K562 (cell line): ENCODE results near the gene ADGRE3. TPM values are rescaled to one million over a fixed set of nuclear protein-coding genes. Genes with fewer than 3 reads are reported as not detected.

Source experiments
- ATAC-seq: fragments of 200-7000 bp; cut with Tn5 transposase; 3 replicates; pipeline ENCODE4 v1.9.1; 2020; ENCODE audit warnings: moderate library complexity
- BruUV-seq: library from RNA; stranded (reverse); fragments of 400-500 nt; replicated peaks from 2 replicates; lab custom pipeline; 2021; lab: Mats Ljungman, UMichigan
- CTCF ChIA-PET: fragments of 300-600 bp; formaldehyde crosslinking; extraction: SDS; loops from one replicate; lab custom pipeline; 2021; ENCODE audit warnings: low intra/inter-chr PET ratio; lab: Yijun Ruan, JAX
- POLR2A ChIA-PET: fragments of 300-600, 350-650 bp; sonication (Branson Sonifier 250); formaldehyde crosslinking; extraction: SDS; loops from one replicate; lab custom pipeline; 2021; ENCODE audit warnings: antibody characterized with exemption, inconsistent platforms; lab: Yijun Ruan, JAX
- DNase-seq, 4 experiments: peaks; one replicate each; pipeline versions ENCODE4 v3.0.0 to v3.0.0-alpha.2; 2011 to 2018; ENCODE audit warnings: low spot score in 3 of 4, mixed read lengths in 3 of 4; ENCODE audit errors: extremely low read depth in 1 of 4
- FAIRE-seq: peaks from 2 replicates; lab custom pipeline; 2011; peaks lifted over from hg19 to GRCh38; lab: Jason Lieb, UNC
- H2AFZ ChIP-seq: 2 replicates; pipeline ENCODE4 v1.6.0; 2011; ENCODE audit warnings: low read depth, low read length, control low read depth, inconsistent platforms
- H3K27ac ChIP-seq: fragments of 200-600 bp; 3 replicates; pipeline ENCODE4 v1.8.0; 2011; ENCODE audit warnings: low read depth, mild to moderate bottlenecking, control low read depth, inconsistent platforms, low read length, moderate library complexity, mixed read lengths; ENCODE audit errors: extremely low read depth
- H3K27me3 ChIP-seq, 2 experiments: fragments of 300-600 bp in 1 of 2; 2 replicates in 1 of 2; 3 replicates in 1 of 2; pipeline versions ENCODE4 v1.6.0 to v1.8.0; 2011; ENCODE audit warnings: inconsistent platforms in 2 of 2, low read length in 2 of 2, mild to moderate bottlenecking in 1 of 2, mixed read lengths in 1 of 2, moderate library complexity in 1 of 2; ENCODE audit not compliant: control insufficient read depth in 2 of 2, insufficient read depth in 2 of 2
- H3K36me3 ChIP-seq: fragments of 300-600 bp; 3 replicates; pipeline ENCODE4 v1.8.0; 2011; ENCODE audit warnings: mild to moderate bottlenecking, low read length, inconsistent platforms; ENCODE audit not compliant: control insufficient read depth, insufficient read depth
- H3K4me1 ChIP-seq, 2 experiments: fragments of 200-600 bp in 1 of 2; replicated peaks in 1 of 2; 2 replicates in 1 of 2; 3 replicates in 1 of 2; pipeline versions ENCODE4 v1.5.1 to v1.8.0; 2011; ENCODE audit warnings: inconsistent platforms in 2 of 2, low read length in 2 of 2, mild to moderate bottlenecking in 1 of 2, mixed read lengths in 1 of 2, moderate library complexity in 1 of 2; ENCODE audit not compliant: control insufficient read depth in 2 of 2, insufficient read depth in 2 of 2
- H3K4me2 ChIP-seq: 2 replicates; pipeline ENCODE4 v1.6.1; 2011; ENCODE audit warnings: low read length, control low read depth, inconsistent platforms, mixed read lengths; ENCODE audit not compliant: insufficient read depth
- H3K4me3 ChIP-seq: fragments of 200-600 bp; sonication (generic), shearing (Covaris generic); 2 replicates; pipeline ENCODE4 v1.5.1; 2016; ENCODE audit warnings: control low read depth, inconsistent platforms
- H3K79me2 ChIP-seq: fragments of 200-600 bp; 3 replicates; pipeline ENCODE4 v1.8.0; 2011; ENCODE audit warnings: low read length, inconsistent platforms; ENCODE audit not compliant: control insufficient read depth, insufficient read depth
- H3K9ac ChIP-seq, 2 experiments: 2 replicates each; pipeline versions ENCODE4 v1.6.0 to v1.6.1; 2011; ENCODE audit warnings: low read depth in 2 of 2, low read length in 2 of 2, control low read depth in 1 of 2, inconsistent platforms in 1 of 2, mild to moderate bottlenecking in 1 of 2, mixed read lengths in 1 of 2; ENCODE audit not compliant: insufficient read depth in 1 of 2
- H3K9me1 ChIP-seq: one replicate; pipeline ENCODE4 v1.6.0; 2011; ENCODE audit warnings: inconsistent platforms, mild to moderate bottlenecking, low read length, moderate library complexity; ENCODE audit not compliant: control insufficient read depth, insufficient read depth
- H3K9me3 ChIP-seq: replicated peaks from 2 replicates; pipeline ENCODE4 v1.5.1; 2011; ENCODE audit warnings: low read depth, low read length, inconsistent platforms; ENCODE audit not compliant: control insufficient read depth, insufficient read depth
- H4K20me1 ChIP-seq: replicated peaks from 2 replicates; pipeline ENCODE4 v1.6.1; 2011; ENCODE audit warnings: low read length, inconsistent platforms, mixed read lengths; ENCODE audit not compliant: control insufficient read depth, insufficient read depth
- ASH1L ChIP-seq: fragments of 450-650 bp; IDR thresholded peaks from 2 replicates; pipeline ENCODE4 v1.6.1; 2018; ENCODE audit warnings: borderline replicate concordance, mild to moderate bottlenecking, low read depth; ENCODE audit not compliant: partially characterized antibody
- CAMTA2 ChIP-seq: fragments of 250-450 bp; sonication (Bioruptor Pico); conservative IDR thresholded peaks from 2 replicates; pipeline ENCODE4 v1.5.1; 2022
- GTF2F1 ChIP-seq: IDR thresholded peaks from 2 replicates; pipeline ENCODE4 v1.6.1; 2011; ENCODE audit warnings: low read depth, low read length, improper control_type of control experiment
- MAZ ChIP-seq, 2 experiments: fragments of 450-650 bp in 1 of 2; sonication (generic) in 1 of 2; formaldehyde crosslinking; IDR thresholded peaks in 1 of 2; conservative IDR thresholded peaks in 1 of 2; 2 replicates each; pipeline versions ENCODE4 v1.4.0 to v1.5.0; 2020; ENCODE audit warnings: mild to moderate bottlenecking in 1 of 2, missing genetic modification reagents in 1 of 2
- NFIX ChIP-seq: fragments of 250-450 bp; sonication (Bioruptor Pico); IDR thresholded peaks from 2 replicates; pipeline ENCODE4 v1.4.0; 2020; ENCODE audit warnings: low read depth, mild to moderate bottlenecking, moderate library complexity
- POLR2H ChIP-seq: IDR thresholded peaks from 2 replicates; pipeline ENCODE4 v1.6.1; 2016; ENCODE audit warnings: missing genetic modification characterization, low read depth, mild to moderate bottlenecking, control low read depth, missing compliant biosample characterization, moderate library complexity
- RBFOX2 ChIP-seq: fragments of 200-400 bp; formaldehyde crosslinking; IDR thresholded peaks from 2 replicates; pipeline ENCODE4 v1.6.1; 2017; ENCODE audit warnings: low read depth, mild to moderate bottlenecking, low read length, moderate library complexity
- RBM25 ChIP-seq: fragments of 200-400 bp; formaldehyde crosslinking; IDR thresholded peaks from 2 replicates; pipeline ENCODE4 v1.6.1; 2018; ENCODE audit warnings: low read length, low read depth, moderate library complexity; ENCODE audit not compliant: severe bottlenecking
- SLC30A9 ChIP-seq: fragments of 250-450 bp; sonication (Bioruptor Pico); IDR thresholded peaks from 2 replicates; pipeline ENCODE4 v1.8.0; 2022; ENCODE audit warnings: mild to moderate bottlenecking, moderate library complexity
- SMARCA5 ChIP-seq: fragments of 450-650 bp; IDR thresholded peaks from 2 replicates; pipeline ENCODE4 v1.6.1; 2016
- TCF3 ChIP-seq: sonication (generic); formaldehyde crosslinking; IDR thresholded peaks from 2 replicates; pipeline ENCODE4 v1.4.0; 2020; ENCODE audit warnings: mild to moderate bottlenecking, missing genetic modification reagents
- ZNF79 ChIP-seq: fragments of 250-450 bp; sonication (Bioruptor Pico); IDR thresholded peaks from 2 replicates; pipeline ENCODE4 v1.4.0; 2020; ENCODE audit warnings: low read depth, mild to moderate bottlenecking, moderate library complexity
- WGBS: fragments of 100-300 bp; shearing (Covaris generic); methylation state at CpG from one replicate; pipeline ENCODE4 v1.1.6; 2016; ENCODE audit warnings: low coverage, mixed read lengths; ENCODE audit not compliant: insufficient coverage; ENCODE audit errors: missing lambda C conversion rate; 5-methylcytosine and 5-hydroxymethylcytosine counted together
- in situ Hi-C: fragments of 300-500 bp; cut with MboI; formaldehyde crosslinking; loops from 4 replicates; pipeline ENCODE4 v1.15.0; 2018; ENCODE audit warnings: inconsistent platforms, mixed read lengths
- intact Hi-C: fragments of 100-400 bp; cut with micrococcal nuclease; formaldehyde crosslinking; loops from 2 replicates; pipeline ENCODE4 v1.14.2; 2022
- polyA plus RNA-seq, 8 experiments: library from polyadenylated mRNA; depleted of rRNA in 4 of 8; stranded (reverse) in 5 of 8; unstranded in 3 of 8; fragments of >200 nt; fragmentation: Nextera tagmentation in 2 of 8; fragmentation: Illumina TruSeq in 1 of 8; extraction: Ambion mirVana in 2 of 8; extraction: Trizol in 1 of 8; gene quantifications; 2 replicates each; pipeline versions ENCODE4 v1.2.1 to v1.2.3, GENCODE V29; 2011 to 2014; ENCODE audit warnings: inconsistent platforms in 1 of 8, missing spikeins in 1 of 8
- total RNA-seq, 7 experiments: library from RNA; depleted of rRNA in 6 of 7; stranded (reverse); fragments of >200 nt in 6 of 7; fragmentation: Illumina TruSeq in 2 of 7; extraction: Trizol in 2 of 7; gene quantifications; 2 replicates each; pipeline versions ENCODE4 v1.2.1 to v1.2.3, GENCODE V29; 2011 to 2021; ENCODE audit warnings: low replicate concordance in 1 of 7
- TF ChIP-seq, protein P1 (sequence below): fragments of 450-650 bp; IDR thresholded peaks from 2 replicates; pipeline ENCODE4 v1.6.1; 2016; ENCODE audit warnings: mild to moderate bottlenecking, moderate library complexity

Gene ADGRE3
- total and polyA plus RNA-seq, 9 of the 15 experiments (the other 6 are each of a cell fraction or from before 2014, with no cell fraction given): not detected

DNA sequence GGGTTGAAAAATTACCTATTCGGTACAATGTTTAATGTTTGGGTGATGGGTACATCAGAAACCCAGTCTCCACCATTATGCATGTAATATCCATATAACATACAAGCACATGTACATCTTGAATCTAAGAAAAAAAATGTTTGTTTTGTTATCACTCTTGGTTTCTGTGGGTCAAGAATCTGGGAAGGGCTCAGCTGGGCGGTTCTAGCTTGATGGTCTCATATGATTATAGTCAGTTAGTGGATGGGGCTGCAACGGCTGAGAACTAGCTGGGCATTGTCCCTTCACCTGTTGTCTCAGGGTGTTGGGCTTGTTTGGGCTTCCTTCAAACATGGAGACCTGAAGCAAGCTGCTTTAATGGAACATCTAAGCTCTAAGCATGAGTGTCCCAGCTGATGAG lies 4.7 kb downstream of the ADGRE3 start:
- BruUV-seq: no TSS peak
- Histone ChIP-seq H3K4me3 (no peak overlapping the region), H3K4me1 (no peaks in the 10 kb centered on the region), H3K9me1 (no peaks in the 10 kb centered on the region), H3K9me3 (no peaks in the 10 kb centered on the region), H3K9ac (no peak overlapping the region), H2AFZ (no peak overlapping the region), H4K20me1 (no peaks in the 10 kb centered on the region), H3K79me2 (no peaks in the 10 kb centered on the region), H3K27me3 (peaks cover 10 to 16% of the 10 kb centered on the region in 2 experiments; a peak in 3 of 5 replicates), H3K4me2 (no peak overlapping the region), H3K27ac (no peak overlapping the region), H3K36me3 (no peaks in the 10 kb centered on the region)
- no peak for FAIRE-seq
- no peak for ATAC-seq
- CTCF ChIA-PET: no interaction called here
- POLR2A ChIA-PET: interaction anchor here (0.8 kb wide), 1 partner anchor 19 kb away, joined by 3 read pairs; no protein-coding TSS in a partner anchor
- intact Hi-C loops (no loop called here), in situ Hi-C loops (no loop called here)
- WGBS: 7% methylated on average over 3 of the region's 3 CpGs
- DNase-seq: no peak
- TF ChIP-seq RBM25 (no peak), POLR2H (tag) (no peak), MAZ (CRISPR knock-in tag; conservative IDR thresholded peaks at IDR 0.05 in 1 of 2, IDR thresholded peaks at IDR 0.05 in 1 of 2) (no peak), SLC30A9 (no peak), GTF2F1 (no peak), ASH1L (no peak), ZNF79 (CRISPR knock-in tag) (no peak), NFIX (no peak), SMARCA5 (no peak), CAMTA2 (no peak), RBFOX2 (no peak), TCF3 (no peak)
- TF ChIP-seq, protein P1, sequence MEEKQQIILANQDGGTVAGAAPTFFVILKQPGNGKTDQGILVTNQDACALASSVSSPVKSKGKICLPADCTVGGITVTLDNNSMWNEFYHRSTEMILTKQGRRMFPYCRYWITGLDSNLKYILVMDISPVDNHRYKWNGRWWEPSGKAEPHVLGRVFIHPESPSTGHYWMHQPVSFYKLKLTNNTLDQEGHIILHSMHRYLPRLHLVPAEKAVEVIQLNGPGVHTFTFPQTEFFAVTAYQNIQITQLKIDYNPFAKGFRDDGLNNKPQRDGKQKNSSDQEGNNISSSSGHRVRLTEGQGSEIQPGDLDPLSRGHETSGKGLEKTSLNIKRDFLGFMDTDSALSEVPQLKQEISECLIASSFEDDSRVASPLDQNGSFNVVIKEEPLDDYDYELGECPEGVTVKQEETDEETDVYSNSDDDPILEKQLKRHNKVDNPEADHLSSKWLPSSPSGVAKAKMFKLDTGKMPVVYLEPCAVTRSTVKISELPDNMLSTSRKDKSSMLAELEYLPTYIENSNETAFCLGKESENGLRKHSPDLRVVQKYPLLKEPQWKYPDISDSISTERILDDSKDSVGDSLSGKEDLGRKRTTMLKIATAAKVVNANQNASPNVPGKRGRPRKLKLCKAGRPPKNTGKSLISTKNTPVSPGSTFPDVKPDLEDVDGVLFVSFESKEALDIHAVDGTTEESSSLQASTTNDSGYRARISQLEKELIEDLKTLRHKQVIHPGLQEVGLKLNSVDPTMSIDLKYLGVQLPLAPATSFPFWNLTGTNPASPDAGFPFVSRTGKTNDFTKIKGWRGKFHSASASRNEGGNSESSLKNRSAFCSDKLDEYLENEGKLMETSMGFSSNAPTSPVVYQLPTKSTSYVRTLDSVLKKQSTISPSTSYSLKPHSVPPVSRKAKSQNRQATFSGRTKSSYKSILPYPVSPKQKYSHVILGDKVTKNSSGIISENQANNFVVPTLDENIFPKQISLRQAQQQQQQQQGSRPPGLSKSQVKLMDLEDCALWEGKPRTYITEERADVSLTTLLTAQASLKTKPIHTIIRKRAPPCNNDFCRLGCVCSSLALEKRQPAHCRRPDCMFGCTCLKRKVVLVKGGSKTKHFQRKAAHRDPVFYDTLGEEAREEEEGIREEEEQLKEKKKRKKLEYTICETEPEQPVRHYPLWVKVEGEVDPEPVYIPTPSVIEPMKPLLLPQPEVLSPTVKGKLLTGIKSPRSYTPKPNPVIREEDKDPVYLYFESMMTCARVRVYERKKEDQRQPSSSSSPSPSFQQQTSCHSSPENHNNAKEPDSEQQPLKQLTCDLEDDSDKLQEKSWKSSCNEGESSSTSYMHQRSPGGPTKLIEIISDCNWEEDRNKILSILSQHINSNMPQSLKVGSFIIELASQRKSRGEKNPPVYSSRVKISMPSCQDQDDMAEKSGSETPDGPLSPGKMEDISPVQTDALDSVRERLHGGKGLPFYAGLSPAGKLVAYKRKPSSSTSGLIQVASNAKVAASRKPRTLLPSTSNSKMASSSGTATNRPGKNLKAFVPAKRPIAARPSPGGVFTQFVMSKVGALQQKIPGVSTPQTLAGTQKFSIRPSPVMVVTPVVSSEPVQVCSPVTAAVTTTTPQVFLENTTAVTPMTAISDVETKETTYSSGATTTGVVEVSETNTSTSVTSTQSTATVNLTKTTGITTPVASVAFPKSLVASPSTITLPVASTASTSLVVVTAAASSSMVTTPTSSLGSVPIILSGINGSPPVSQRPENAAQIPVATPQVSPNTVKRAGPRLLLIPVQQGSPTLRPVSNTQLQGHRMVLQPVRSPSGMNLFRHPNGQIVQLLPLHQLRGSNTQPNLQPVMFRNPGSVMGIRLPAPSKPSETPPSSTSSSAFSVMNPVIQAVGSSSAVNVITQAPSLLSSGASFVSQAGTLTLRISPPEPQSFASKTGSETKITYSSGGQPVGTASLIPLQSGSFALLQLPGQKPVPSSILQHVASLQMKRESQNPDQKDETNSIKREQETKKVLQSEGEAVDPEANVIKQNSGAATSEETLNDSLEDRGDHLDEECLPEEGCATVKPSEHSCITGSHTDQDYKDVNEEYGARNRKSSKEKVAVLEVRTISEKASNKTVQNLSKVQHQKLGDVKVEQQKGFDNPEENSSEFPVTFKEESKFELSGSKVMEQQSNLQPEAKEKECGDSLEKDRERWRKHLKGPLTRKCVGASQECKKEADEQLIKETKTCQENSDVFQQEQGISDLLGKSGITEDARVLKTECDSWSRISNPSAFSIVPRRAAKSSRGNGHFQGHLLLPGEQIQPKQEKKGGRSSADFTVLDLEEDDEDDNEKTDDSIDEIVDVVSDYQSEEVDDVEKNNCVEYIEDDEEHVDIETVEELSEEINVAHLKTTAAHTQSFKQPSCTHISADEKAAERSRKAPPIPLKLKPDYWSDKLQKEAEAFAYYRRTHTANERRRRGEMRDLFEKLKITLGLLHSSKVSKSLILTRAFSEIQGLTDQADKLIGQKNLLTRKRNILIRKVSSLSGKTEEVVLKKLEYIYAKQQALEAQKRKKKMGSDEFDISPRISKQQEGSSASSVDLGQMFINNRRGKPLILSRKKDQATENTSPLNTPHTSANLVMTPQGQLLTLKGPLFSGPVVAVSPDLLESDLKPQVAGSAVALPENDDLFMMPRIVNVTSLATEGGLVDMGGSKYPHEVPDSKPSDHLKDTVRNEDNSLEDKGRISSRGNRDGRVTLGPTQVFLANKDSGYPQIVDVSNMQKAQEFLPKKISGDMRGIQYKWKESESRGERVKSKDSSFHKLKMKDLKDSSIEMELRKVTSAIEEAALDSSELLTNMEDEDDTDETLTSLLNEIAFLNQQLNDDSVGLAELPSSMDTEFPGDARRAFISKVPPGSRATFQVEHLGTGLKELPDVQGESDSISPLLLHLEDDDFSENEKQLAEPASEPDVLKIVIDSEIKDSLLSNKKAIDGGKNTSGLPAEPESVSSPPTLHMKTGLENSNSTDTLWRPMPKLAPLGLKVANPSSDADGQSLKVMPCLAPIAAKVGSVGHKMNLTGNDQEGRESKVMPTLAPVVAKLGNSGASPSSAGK: no peak
